ENCODE measurements around the gene BYSL.

- TF ChIP-seq POLR2AphosphoS5 (IDR thresholded peaks at IDR 0.05; ENCODE audit: low read depth, low read length), result no peak; the same call in 1 of the 2 replicates
- TF ChIP-seq REST (IDR thresholded peaks at IDR 0.05; ENCODE audit: insufficient read depth in 1 of 2, low read depth in 2 of 2, low read length in 2 of 2), result no peak
- TF ChIP-seq TAF1 (IDR thresholded peaks at IDR 0.05; ENCODE audit: borderline replicate concordance, insufficient read depth, low read length), result no peak
Observed at GRCh38 chr6:41939176-41939847, 18.0 kb downstream of the BYSL start.

Data from PFSK-1 (cell line).